Measurements from ENCODE around the gene MYG1.

DNA sequence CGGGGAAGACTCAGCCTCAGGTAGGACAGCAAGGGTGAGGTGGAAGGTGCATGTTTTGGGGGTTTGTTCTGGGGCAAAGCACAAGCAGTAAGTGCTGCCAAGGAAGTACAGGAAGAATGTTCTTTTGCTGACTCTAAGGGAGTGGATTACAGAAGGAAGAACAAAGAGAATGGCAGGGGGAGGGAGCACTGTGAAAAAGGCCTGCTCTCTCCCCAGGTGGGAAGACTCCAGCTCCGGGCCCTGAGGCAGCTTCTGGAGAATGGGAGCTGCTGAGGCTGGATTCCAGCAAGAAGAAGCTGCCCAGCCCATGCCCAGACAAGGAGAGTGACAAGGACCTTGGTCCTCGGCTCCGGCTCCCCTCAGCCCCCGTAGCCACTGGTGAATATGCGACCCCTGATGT is 11.2 kb upstream of the MYG1 start:
- TF ChIP-seq, protein P1, sequence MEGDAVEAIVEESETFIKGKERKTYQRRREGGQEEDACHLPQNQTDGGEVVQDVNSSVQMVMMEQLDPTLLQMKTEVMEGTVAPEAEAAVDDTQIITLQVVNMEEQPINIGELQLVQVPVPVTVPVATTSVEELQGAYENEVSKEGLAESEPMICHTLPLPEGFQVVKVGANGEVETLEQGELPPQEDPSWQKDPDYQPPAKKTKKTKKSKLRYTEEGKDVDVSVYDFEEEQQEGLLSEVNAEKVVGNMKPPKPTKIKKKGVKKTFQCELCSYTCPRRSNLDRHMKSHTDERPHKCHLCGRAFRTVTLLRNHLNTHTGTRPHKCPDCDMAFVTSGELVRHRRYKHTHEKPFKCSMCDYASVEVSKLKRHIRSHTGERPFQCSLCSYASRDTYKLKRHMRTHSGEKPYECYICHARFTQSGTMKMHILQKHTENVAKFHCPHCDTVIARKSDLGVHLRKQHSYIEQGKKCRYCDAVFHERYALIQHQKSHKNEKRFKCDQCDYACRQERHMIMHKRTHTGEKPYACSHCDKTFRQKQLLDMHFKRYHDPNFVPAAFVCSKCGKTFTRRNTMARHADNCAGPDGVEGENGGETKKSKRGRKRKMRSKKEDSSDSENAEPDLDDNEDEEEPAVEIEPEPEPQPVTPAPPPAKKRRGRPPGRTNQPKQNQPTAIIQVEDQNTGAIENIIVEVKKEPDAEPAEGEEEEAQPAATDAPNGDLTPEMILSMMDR (conservative IDR thresholded peaks at IDR 0.05): no peak
- no peak for TF ChIP-seq EZH2 (IDR thresholded peaks at IDR 0.05; ENCODE audit: low read depth)
